H1 (cell line): ENCODE measurements around the gene ARHGAP15. TPM values are rescaled to one million over a fixed set of nuclear protein-coding genes. Genes with fewer than 3 reads are reported as not detected.

Experiments used
- CBX8 ChIP-seq: fragments of 300-800, 300-1000 bp; sonication (generic); IDR thresholded peaks from 2 replicates; pipeline ENCODE4 v1.7.1; 2016; ENCODE audit warnings: low read depth, low read length, borderline replicate concordance
- CHD1 ChIP-seq: IDR thresholded peaks from 2 replicates; pipeline ENCODE4 v1.6.1; 2012; ENCODE audit warnings: low read depth, low read length, improper control_type of control experiment
- CHD7 ChIP-seq: fragments of 300-600 bp; sonication (generic); IDR thresholded peaks from 2 replicates; pipeline ENCODE4 v1.7.1; 2012; ENCODE audit warnings: low read length, moderate library complexity, mild to moderate bottlenecking, inconsistent platforms; ENCODE audit not compliant: insufficient replicate concordance
- EGR1 ChIP-seq: IDR thresholded peaks from 2 replicates; pipeline ENCODE4 v1.6.1; 2011; ENCODE audit warnings: low read depth, low read length, borderline replicate concordance
- KDM1A ChIP-seq: fragments of 200-600, 300-600 bp; sonication (generic); IDR thresholded peaks from 2 replicates; pipeline ENCODE4 v1.7.1; 2016; ENCODE audit warnings: mild to moderate bottlenecking, low read length, borderline replicate concordance
- NANOG ChIP-seq: IDR thresholded peaks from 2 replicates; pipeline ENCODE4 v1.6.1; 2011; ENCODE audit warnings: low read length, low read depth, mild to moderate bottlenecking, inconsistent platforms; ENCODE audit not compliant: insufficient read depth, poor library complexity, severe bottlenecking
- POLR2AphosphoS5 ChIP-seq: IDR thresholded peaks from 2 replicates; pipeline ENCODE4 v1.6.1; 2011; ENCODE audit warnings: low read depth, low read length
- SRF ChIP-seq: IDR thresholded peaks from 2 replicates; pipeline ENCODE4 v1.6.1; 2011; ENCODE audit warnings: mild to moderate bottlenecking, low read depth, low read length, moderate library complexity
- polyA plus RNA-seq, 7 experiments: library from polyadenylated mRNA; depleted of rRNA in 3 of 7; stranded (reverse) in 5 of 7; unstranded in 2 of 7; fragments of >200 nt in 5 of 7; fragments of 200-250 nt in 2 of 7; gene quantifications; 1 replicate in 5 of 7; 2 replicates in 1 of 7; 4 replicates in 1 of 7; pipeline versions ENCODE4 v1.2.1 to v1.2.3, GENCODE V29; 2011 to 2013; ENCODE audit warnings: missing spikeins in 2 of 7, mixed read lengths in 2 of 7
- total RNA-seq: library from RNA; stranded (reverse); fragmentation: NEBNext Ultra II Directional; extraction: Animal tissue kit (Norgen Biotek cat#: 25700); gene quantifications from 2 replicates; pipeline ENCODE4 v1.2.1, GENCODE V29; 2021

Gene ARHGAP15
- total and polyA plus RNA-seq, 2 of the 8 experiments (the other 6 are each of a cell fraction or from before 2014, with no cell fraction given): not detected

GRCh38 chr2:143740431-143740830 is 611.2 kb downstream of the ARHGAP15 start (continued):
- TF ChIP-seq EGR1 (no peak), CHD1 (no peak), CHD7 (no peak), SRF (no peak), POLR2AphosphoS5 (no peak), CBX8 (no peak), NANOG (no peak), KDM1A (no peak)
